ENCODE measurements around the gene ABHD1. TPM values are rescaled to one million over a fixed set of nuclear protein-coding genes. Genes with fewer than 3 reads are reported as not detected.

ABHD1 gene
- total RNA-seq, 1 experiment from 2014 or later = 0.46 TPM

GRCh38 chr2:27080140-27080469 is 43.5 kb upstream of the ABHD1 start:
- Histone ChIP-seq H3K27ac (ENCODE audit: low read length) (no peak overlapping the region), H3K27me3 (ENCODE audit: control insufficient read depth, insufficient read depth, low read length) (no peaks in the 10 kb centered on the region), H3K4me3 (ENCODE audit: low read depth in 2 of 2, low read length in 2 of 2) (peak overlapping the region in 1 of 2 experiments; percentile 40; a peak in 1 of 4 replicates), H3K9me3 (ENCODE audit: control insufficient read depth, insufficient read depth, low read depth, low read length) (no peaks in the 10 kb centered on the region), H3K36me3 (ENCODE audit: control insufficient read depth, insufficient read depth, low read length) (no peaks in the 10 kb centered on the region), H3K4me1 (ENCODE audit: control insufficient read depth, insufficient read depth, low read length) (peaks cover 3% of the 10 kb centered on the region)
- POLR2A ChIA-PET = no interaction called here
- TF ChIP-seq SIN3A (IDR thresholded peaks at IDR 0.05; ENCODE audit: borderline replicate concordance, insufficient read depth, low read depth, low read length) = no peak
- no peak for TF ChIP-seq CTCF (IDR thresholded peaks at IDR 0.05)
- no peak for TF ChIP-seq REST (IDR thresholded peaks at IDR 0.05; ENCODE audit: insufficient read depth in 1 of 2, low read depth in 2 of 2, low read length in 1 of 2)
- no peak for TF ChIP-seq TCF7L2 (IDR thresholded peaks at IDR 0.05; ENCODE audit: low read depth, low read length)
- no peak for TF ChIP-seq POLR2AphosphoS5 (IDR thresholded peaks at IDR 0.05; ENCODE audit: low read depth, low read length)
- no TSS peak for BruUV-seq (replicated peaks)
- DNase-seq (ENCODE audit: low read depth, low spot score) (no peak), ATAC-seq (no peak)
- CTCF ChIA-PET = no interaction called here
- intact Hi-C loops (cut with micrococcal nuclease; ENCODE audit: unreplicated experiment) (loop anchor here (10.0 kb wide), 1 partner anchor 115 kb away; no protein-coding TSS in a partner anchor), in situ Hi-C loops (cut with HindIII; ENCODE audit: low pct_unique_long_range_greater_than_20kb, low sequenced_read_pairs) (no loop called here)

- Histone ChIP-seq H3K4me3 (ENCODE audit: low read depth in 2 of 2, low read length in 2 of 2) (no peak overlapping the region; a peak in 1 of 4 replicates), H3K4me1 (ENCODE audit: control insufficient read depth, insufficient read depth, low read length) (peaks cover 7% of the 10 kb centered on the region), H3K36me3 (ENCODE audit: control insufficient read depth, insufficient read depth, low read length) (no peaks in the 10 kb centered on the region), H3K27ac (ENCODE audit: low read length) (no peak overlapping the region), H3K9me3 (ENCODE audit: control insufficient read depth, insufficient read depth, low read depth, low read length) (no peaks in the 10 kb centered on the region), H3K27me3 (ENCODE audit: control insufficient read depth, insufficient read depth, low read length) (no peaks in the 10 kb centered on the region)
- POLR2A ChIA-PET = no interaction called here
- TF ChIP-seq REST (IDR thresholded peaks at IDR 0.05; ENCODE audit: insufficient read depth in 1 of 2, low read depth in 2 of 2, low read length in 1 of 2) = no peak
- no peak for TF ChIP-seq SIN3A (IDR thresholded peaks at IDR 0.05; ENCODE audit: borderline replicate concordance, insufficient read depth, low read depth, low read length)
- TF ChIP-seq POLR2AphosphoS5 (IDR thresholded peaks at IDR 0.05; ENCODE audit: low read depth, low read length) = no peak
- TF ChIP-seq CTCF (IDR thresholded peaks at IDR 0.05) = no peak
- TF ChIP-seq TCF7L2 (IDR thresholded peaks at IDR 0.05; ENCODE audit: low read depth, low read length) = no peak
- DNase-seq (ENCODE audit: low read depth, low spot score) = no peak
- no TSS peak for BruUV-seq (replicated peaks)
- no peak for ATAC-seq
- CTCF ChIA-PET = no interaction called here
- in situ Hi-C loops (cut with HindIII; ENCODE audit: low pct_unique_long_range_greater_than_20kb, low sequenced_read_pairs) (no loop called here), intact Hi-C loops (cut with micrococcal nuclease; ENCODE audit: unreplicated experiment) (loop anchor here (10.0 kb wide), 1 partner anchor 116 kb away; no protein-coding TSS in a partner anchor)
These were observed 43.0 kb upstream of the ABHD1 start for GRCh38 chr2:27080603-27080936.
